Measurements from ENCODE around the gene LRP2.

LRP2 gene

DNA sequence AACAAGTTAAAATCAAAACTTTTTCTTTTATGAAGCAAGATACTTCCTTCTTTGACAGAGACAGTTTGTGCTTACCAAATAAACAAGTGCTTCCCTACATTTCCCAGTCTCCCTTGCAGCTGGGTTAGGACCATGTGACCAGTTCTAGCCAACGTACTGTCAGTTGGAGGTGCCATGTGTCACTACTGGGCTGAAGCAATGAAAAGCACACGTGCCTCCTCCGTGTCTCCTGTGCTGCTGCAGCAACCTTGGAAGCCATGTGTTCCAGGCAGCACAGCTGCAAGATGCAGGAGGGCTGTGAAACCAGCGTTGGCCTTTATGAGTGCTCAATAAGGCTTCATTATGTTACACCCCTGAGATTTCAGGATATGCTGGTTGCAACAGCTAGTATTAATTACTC is 199.7 kb downstream of the LRP2 start:
- no peak for DNase-seq (ENCODE audit: low spot score)

DNA sequence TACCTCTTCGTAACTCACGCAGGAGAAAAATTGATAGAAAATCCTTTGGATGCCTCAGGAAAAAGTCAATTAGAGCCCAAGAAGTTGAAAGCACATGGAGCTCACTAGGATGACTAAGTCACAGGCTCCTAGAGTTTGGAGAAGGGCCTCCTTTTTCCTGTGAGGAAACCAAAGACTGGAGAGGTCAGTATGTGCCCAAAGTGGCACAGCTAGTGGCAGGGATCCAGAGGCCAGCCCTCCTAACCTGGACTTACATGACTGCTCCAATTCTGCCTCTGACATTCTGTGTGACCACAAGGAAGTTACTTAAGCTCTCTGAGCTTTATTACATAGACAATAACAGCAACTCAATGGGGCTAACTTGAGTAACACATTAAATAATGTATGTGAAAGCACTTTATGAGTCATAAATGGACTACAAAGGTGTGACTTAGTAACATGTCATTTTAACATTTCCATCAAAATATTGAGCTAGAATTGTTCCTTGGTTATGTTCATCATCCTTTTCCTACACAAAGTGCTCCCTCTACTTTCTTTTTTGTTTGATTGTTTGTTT is 201.3 kb downstream of the LRP2 start:
- DNase-seq (ENCODE audit: low spot score) = no peak
- no peak overlapping the region for H3K27ac ChIP-seq

More for the DNA sequence above, 199.7 kb downstream of the LRP2 start:
- Histone ChIP-seq H3K4me3 (no peak overlapping the region), H3K27ac (no peak overlapping the region)
- TF ChIP-seq, protein P1, sequence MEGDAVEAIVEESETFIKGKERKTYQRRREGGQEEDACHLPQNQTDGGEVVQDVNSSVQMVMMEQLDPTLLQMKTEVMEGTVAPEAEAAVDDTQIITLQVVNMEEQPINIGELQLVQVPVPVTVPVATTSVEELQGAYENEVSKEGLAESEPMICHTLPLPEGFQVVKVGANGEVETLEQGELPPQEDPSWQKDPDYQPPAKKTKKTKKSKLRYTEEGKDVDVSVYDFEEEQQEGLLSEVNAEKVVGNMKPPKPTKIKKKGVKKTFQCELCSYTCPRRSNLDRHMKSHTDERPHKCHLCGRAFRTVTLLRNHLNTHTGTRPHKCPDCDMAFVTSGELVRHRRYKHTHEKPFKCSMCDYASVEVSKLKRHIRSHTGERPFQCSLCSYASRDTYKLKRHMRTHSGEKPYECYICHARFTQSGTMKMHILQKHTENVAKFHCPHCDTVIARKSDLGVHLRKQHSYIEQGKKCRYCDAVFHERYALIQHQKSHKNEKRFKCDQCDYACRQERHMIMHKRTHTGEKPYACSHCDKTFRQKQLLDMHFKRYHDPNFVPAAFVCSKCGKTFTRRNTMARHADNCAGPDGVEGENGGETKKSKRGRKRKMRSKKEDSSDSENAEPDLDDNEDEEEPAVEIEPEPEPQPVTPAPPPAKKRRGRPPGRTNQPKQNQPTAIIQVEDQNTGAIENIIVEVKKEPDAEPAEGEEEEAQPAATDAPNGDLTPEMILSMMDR (IDR thresholded peaks at IDR 0.05) = no peak

DNA sequence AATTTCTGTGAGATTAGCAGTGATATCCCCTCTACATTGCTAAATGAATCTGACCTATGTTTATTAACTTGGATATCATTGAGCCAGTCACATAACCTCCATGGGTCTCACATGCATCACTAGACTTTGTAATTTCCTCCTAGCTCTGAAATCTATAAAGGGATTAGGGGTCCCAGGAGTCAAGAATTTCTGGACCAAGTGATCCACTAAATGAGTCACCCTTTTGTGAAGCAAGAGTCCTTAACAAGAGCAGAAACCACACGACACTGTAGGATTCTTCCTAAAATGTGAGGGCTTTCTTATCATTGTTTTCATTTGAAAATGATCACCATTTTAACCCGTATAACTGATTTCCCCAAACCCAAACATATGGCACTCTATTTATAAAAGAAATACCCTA is 202.6 kb downstream of the LRP2 start:
- TF ChIP-seq, protein P1 (IDR thresholded peaks at IDR 0.05) = no peak
- no peak overlapping the region for H3K27ac ChIP-seq

More for the DNA sequence above, 201.3 kb downstream of the LRP2 start:
- no peak overlapping the region for H3K4me3 ChIP-seq
- TF ChIP-seq, protein P1 (IDR thresholded peaks at IDR 0.05) = no peak

DNA sequence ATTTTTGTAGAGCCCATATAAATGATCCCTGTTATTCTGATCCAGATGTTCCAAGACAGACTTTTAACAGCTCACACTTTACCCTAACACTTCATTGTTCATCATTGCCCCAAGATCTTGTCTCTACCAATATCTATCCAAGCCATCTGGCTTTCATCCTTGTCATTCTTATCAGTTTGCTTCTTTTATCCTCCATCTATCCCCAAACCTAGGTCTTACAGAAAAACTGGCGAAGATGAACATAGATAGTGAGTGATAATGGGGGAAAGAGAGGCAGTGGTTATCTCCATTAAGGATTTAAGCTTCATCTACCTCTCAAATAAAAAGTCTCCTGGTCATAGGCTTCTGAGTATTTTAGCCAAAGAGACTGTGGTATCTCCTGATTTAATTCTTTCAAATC is 203.5 kb downstream of the LRP2 start:
- no peak for DNase-seq (ENCODE audit: low spot score)
- TF ChIP-seq, protein P1 (IDR thresholded peaks at IDR 0.05) = no peak
- H3K27ac ChIP-seq = no peak overlapping the region
- no peak overlapping the region for H3K4me3 ChIP-seq

More for the DNA sequence above, 202.6 kb downstream of the LRP2 start:
- no peak overlapping the region for H3K4me3 ChIP-seq
- no peak for DNase-seq (ENCODE audit: low spot score)

DNA sequence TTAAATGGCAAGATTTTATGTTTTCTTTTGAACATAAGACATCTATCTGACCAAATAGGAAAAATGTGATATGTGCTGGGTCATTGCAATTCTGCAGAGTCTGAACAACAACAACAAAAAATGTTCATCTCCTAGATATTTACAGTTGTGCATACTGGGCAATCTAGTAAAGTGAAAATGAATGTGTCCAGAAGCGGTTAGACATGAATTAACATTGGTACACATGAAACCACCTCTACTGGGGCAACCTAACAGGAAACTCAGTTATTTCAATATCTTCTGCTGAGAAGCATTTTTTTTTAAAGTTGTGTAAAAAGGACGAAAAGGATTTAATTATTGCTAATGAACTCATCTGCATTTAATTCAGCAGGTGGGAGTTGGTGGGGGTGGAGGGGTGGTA is 216.1 kb downstream of the LRP2 start:
- DNase-seq (ENCODE audit: low spot score) = no peak
- TF ChIP-seq, protein P1 (IDR thresholded peaks at IDR 0.05) = no peak

DNA sequence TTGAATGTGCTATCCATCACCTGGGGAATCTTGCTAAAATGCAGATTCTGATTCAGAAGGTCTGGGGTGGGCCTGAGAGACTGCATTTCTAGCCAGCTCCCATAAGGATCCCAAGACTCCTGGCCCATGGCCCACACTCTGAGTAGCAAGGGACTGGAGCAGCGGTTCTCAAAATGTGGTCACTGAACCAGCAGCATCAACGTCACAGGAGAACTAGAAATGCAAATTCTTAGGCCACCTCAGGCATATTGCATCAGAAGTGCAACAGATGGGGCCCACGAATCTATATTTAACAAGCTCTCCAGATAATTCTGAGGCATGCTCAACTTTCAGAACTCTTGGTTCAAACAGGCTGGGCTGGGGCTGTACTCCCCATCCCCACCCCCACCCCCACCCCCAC is 218.3 kb downstream of the LRP2 start:
- no peak for DNase-seq (ENCODE audit: low spot score)
- no peak overlapping the region for H3K27ac ChIP-seq
- H3K4me3 ChIP-seq = no peak overlapping the region
- TF ChIP-seq, protein P1 (IDR thresholded peaks at IDR 0.05) = no peak

More for the DNA sequence above, 216.1 kb downstream of the LRP2 start:
- Histone ChIP-seq H3K27ac (no peak overlapping the region), H3K4me3 (no peak overlapping the region)

DNA sequence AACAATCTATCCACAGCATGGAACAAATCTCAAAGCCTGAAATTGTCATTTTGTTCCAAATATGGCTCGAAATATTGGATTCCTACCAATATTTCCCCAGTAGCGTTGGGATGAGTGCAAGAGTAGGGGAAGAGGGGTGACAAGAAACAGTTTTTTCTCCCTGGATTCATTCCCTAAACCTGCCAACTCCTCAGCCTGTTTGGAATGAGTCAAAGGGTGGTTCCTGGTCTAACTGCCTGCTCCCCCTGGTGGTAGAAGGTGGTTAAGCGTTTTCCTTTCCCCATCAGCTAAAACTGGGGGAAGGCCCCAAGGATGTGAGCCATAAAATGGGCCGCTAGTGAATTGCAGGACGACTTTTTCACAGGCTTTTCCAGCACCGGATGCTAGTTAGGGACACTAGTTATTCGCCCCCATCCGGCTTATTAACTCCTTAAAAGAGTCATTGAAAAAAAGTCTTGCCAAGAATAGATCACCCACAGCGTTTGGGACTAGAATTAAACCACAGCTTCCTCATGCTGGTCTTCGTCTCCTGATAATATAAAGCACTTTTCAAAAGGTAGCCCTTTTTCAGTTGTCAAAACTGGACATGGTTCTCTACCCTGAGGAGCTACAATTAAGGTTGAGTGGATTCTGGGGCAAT is 220.5 kb downstream of the LRP2 start:
- no peak overlapping the region for H3K27ac ChIP-seq
- no peak for DNase-seq (ENCODE audit: low spot score)
- TF ChIP-seq, protein P1 (IDR thresholded peaks at IDR 0.05) = peak; percentile 39
- no peak overlapping the region for H3K4me3 ChIP-seq

Data from coronary artery (tissue), 2 donors.